ENCODE measurements around the gene LNPEP.

Gene LNPEP

DNA sequence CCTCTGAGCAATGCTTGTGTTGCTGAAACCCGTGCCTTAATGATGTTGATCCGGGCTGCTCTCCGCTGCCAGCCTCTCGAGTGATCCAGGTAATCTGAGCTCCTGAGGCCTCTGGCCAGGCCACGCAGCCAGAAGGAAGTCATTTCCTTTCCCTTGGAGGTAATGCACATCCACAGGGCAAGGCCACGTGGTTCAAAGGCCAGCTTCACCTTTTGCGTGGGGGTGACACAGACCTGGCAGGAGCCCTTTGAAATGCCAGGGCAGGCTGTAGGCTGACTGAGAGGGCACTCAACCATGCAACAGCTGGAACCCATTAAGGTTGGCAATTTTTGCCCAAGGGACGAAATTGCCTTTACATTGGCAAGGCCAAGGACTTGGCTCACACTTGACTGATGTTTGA is 126.2 kb downstream of the LNPEP start:
- Histone ChIP-seq H3K9me3 (ENCODE audit: control insufficient read depth, low read length) (peaks cover 8% of the 10 kb centered on the region), H3K27me3 (ENCODE audit: control insufficient read depth in 1 of 2, insufficient read depth in 1 of 2, low read length in 2 of 2) (peaks cover 0 to 2% of the 10 kb centered on the region in 2 experiments), H3K79me1 (replicated peaks; ENCODE audit: low read length, poor library complexity, severe bottlenecking) (no peaks in the 10 kb centered on the region), H3K4me1 (ENCODE audit: control insufficient read depth, insufficient read depth, low read depth, low read length) (no peaks in the 10 kb centered on the region), H3K4me2 (ENCODE audit: low read length, poor library complexity, severe bottlenecking) (no peak overlapping the region), H4K8ac (ENCODE audit: low read length) (no peak overlapping the region), H3K4ac (ENCODE audit: low read depth in 1 of 2, low read length in 2 of 2) (no peak overlapping the region), H2BK5ac (ENCODE audit: low read depth, low read length, poor library complexity, severe bottlenecking) (no peak overlapping the region), H2BK12ac (ENCODE audit: low read length in 2 of 2) (no peak overlapping the region), H3K23ac (ENCODE audit: low read length in 2 of 2) (no peak overlapping the region), H4K91ac (ENCODE audit: low read length) (no peak overlapping the region), H3K4me3 (ENCODE audit: insufficient read depth in 1 of 2, low read depth in 1 of 2, low read length in 2 of 2) (no peak overlapping the region), H3K36me3 (ENCODE audit: control insufficient read depth in 1 of 2, insufficient read depth in 2 of 2, low read depth in 1 of 2, low read length in 2 of 2) (no peaks in the 10 kb centered on the region), H3K27ac (ENCODE audit: low read length, poor library complexity, severe bottlenecking) (no peak overlapping the region), H3K18ac (ENCODE audit: low read depth in 1 of 2, low read length in 2 of 2) (no peak overlapping the region), H2AFZ (ENCODE audit: low read depth, low read length) (no peak overlapping the region), H2BK120ac (ENCODE audit: low read depth, low read length) (no peak overlapping the region), H2AK5ac (ENCODE audit: low read length, severe bottlenecking) (no peak overlapping the region), H3K14ac (ENCODE audit: low read length in 2 of 2) (no peak overlapping the region), H2BK15ac (ENCODE audit: low read depth, poor library complexity, severe bottlenecking) (no peak overlapping the region), H3K9ac (ENCODE audit: low read length) (no peak overlapping the region)
- no peak for DNase-seq
- WGBS, result 84% methylated on average over 8 of the region's 8 CpGs

DNA sequence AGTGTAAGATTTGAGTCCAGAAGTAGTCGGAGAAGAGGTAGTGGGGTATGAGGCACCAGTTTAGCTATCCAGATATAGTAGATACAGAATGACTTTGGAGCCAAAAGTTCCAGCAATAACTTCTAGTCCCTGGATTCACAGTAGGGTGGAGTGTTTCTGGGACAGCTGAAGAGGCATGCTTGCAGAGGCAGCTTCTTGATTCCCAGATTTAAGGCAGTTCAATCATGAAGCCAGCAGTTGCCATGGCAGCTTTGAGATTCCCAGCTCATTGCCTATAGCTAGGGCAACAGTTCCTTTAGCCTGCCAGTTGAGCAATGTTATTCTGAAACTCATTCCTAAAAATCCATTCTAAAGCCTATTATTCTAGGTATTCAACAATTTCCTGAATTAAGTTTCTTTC is 127.4 kb downstream of the LNPEP start:
- H3K14ac ChIP-seq (ENCODE audit: low read length in 2 of 2), result no peak overlapping the region
- H3K9me3 ChIP-seq (ENCODE audit: control insufficient read depth, low read length), result peaks cover 8% of the 10 kb centered on the region
- 78% methylated on average over 1 of the region's 1 CpG for WGBS
- H2BK5ac ChIP-seq (ENCODE audit: low read depth, low read length, poor library complexity, severe bottlenecking), result no peak overlapping the region
- H2BK120ac ChIP-seq (ENCODE audit: low read depth, low read length), result no peak overlapping the region
- no peak overlapping the region for H3K4me3 ChIP-seq (ENCODE audit: insufficient read depth in 1 of 2, low read depth in 1 of 2, low read length in 2 of 2)
- no peak overlapping the region for H2BK15ac ChIP-seq (ENCODE audit: low read depth, poor library complexity, severe bottlenecking)
- no peaks in the 10 kb centered on the region for H3K36me3 ChIP-seq (ENCODE audit: control insufficient read depth in 1 of 2, insufficient read depth in 2 of 2, low read depth in 1 of 2, low read length in 2 of 2)
- no peak overlapping the region for H3K23ac ChIP-seq (ENCODE audit: low read length in 2 of 2)
- H3K4ac ChIP-seq (ENCODE audit: low read depth in 1 of 2, low read length in 2 of 2), result no peak overlapping the region
- H3K18ac ChIP-seq (ENCODE audit: low read depth in 1 of 2, low read length in 2 of 2), result no peak overlapping the region
- no peaks in the 10 kb centered on the region for H3K4me1 ChIP-seq (ENCODE audit: control insufficient read depth, insufficient read depth, low read depth, low read length)
- no peak overlapping the region for H3K4me2 ChIP-seq (ENCODE audit: low read length, poor library complexity, severe bottlenecking)
- no peak overlapping the region for H2BK12ac ChIP-seq (ENCODE audit: low read length in 2 of 2)
- H3K27me3 ChIP-seq (ENCODE audit: control insufficient read depth in 1 of 2, insufficient read depth in 1 of 2, low read length in 2 of 2), result no peaks in the 10 kb centered on the region
- no peak overlapping the region for H2AK5ac ChIP-seq (ENCODE audit: low read length, severe bottlenecking)
- H3K27ac ChIP-seq (ENCODE audit: low read length, poor library complexity, severe bottlenecking), result no peak overlapping the region
- H2AFZ ChIP-seq (ENCODE audit: low read depth, low read length), result no peak overlapping the region
- DNase-seq, result no peak
- H4K8ac ChIP-seq (ENCODE audit: low read length), result no peak overlapping the region
- no peak overlapping the region for H3K9ac ChIP-seq (ENCODE audit: low read length)
- H4K91ac ChIP-seq (ENCODE audit: low read length), result no peak overlapping the region
- H3K79me1 ChIP-seq (replicated peaks; ENCODE audit: low read length, poor library complexity, severe bottlenecking), result no peaks in the 10 kb centered on the region

DNA sequence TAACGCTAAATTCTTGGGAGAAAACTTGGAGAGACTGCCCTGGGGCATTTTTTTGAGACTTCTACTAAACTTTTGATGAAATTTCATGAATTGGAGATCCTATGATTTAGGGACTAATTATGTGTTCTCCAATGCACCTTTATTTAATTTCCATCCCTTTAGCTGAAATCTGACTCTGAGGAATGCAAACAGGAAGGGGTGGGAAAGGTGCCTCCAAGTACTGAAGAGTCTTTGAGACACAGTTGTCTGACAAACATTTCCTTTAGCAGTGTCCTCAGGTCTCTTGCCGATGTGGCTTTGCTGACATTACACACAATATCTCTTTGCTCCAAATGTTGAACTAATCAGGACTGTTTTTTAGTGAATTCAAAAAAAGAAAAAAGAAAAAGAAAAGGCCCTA is 129.6 kb downstream of the LNPEP start:
- Histone ChIP-seq H3K4ac (ENCODE audit: low read depth in 1 of 2, low read length in 2 of 2) (no peak overlapping the region), H3K4me1 (ENCODE audit: control insufficient read depth, insufficient read depth, low read depth, low read length) (no peaks in the 10 kb centered on the region), H2BK5ac (ENCODE audit: low read depth, low read length, poor library complexity, severe bottlenecking) (no peak overlapping the region), H4K91ac (ENCODE audit: low read length) (no peak overlapping the region), H3K27ac (ENCODE audit: low read length, poor library complexity, severe bottlenecking) (no peak overlapping the region), H3K18ac (ENCODE audit: low read depth in 1 of 2, low read length in 2 of 2) (no peak overlapping the region), H4K8ac (ENCODE audit: low read length) (no peak overlapping the region), H3K4me2 (ENCODE audit: low read length, poor library complexity, severe bottlenecking) (no peak overlapping the region), H3K9ac (ENCODE audit: low read length) (no peak overlapping the region), H3K27me3 (ENCODE audit: control insufficient read depth in 1 of 2, insufficient read depth in 1 of 2, low read length in 2 of 2) (no peaks in the 10 kb centered on the region), H2BK120ac (ENCODE audit: low read depth, low read length) (no peak overlapping the region), H3K9me3 (ENCODE audit: control insufficient read depth, low read length) (no peaks in the 10 kb centered on the region), H2AFZ (ENCODE audit: low read depth, low read length) (no peak overlapping the region), H2BK15ac (ENCODE audit: low read depth, poor library complexity, severe bottlenecking) (no peak overlapping the region), H3K14ac (ENCODE audit: low read length in 2 of 2) (no peak overlapping the region), H3K23ac (ENCODE audit: low read length in 2 of 2) (no peak overlapping the region), H3K4me3 (ENCODE audit: insufficient read depth in 1 of 2, low read depth in 1 of 2, low read length in 2 of 2) (no peak overlapping the region), H3K36me3 (ENCODE audit: control insufficient read depth in 1 of 2, insufficient read depth in 2 of 2, low read depth in 1 of 2, low read length in 2 of 2) (no peaks in the 10 kb centered on the region), H3K79me1 (replicated peaks; ENCODE audit: low read length, poor library complexity, severe bottlenecking) (no peaks in the 10 kb centered on the region), H2BK12ac (ENCODE audit: low read length in 2 of 2) (no peak overlapping the region), H2AK5ac (ENCODE audit: low read length, severe bottlenecking) (no peak overlapping the region)
- DNase-seq, result no peak
- 86% methylated on average over 1 of the region's 2 CpGs for WGBS

DNA sequence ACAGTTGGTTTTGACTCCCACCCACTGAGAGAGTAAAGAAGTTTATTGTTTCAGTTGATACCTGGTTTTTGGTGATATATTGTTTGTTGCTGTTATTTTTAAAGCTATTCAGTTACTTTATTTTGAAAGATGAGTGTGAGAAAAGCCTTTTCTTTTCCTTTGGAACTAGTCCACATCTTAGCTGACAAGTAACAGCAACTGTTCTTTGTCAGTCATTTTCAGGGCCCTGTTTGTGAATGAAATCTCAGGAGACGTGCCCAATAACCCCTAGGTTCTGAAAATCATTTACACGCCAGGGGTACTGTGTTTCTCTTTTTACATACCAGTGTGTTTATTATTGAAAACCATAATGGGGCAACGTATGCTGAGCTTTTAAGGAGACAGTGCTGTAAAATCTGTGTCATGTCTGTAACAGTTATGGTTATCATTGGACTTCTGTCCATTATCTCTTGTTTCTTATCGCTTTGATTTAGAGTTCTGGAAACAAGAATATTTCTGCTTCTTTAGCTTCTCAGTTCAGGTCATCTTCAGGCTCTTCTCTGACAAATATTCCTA is 131.5 kb downstream of the LNPEP start:
- no peaks in the 10 kb centered on the region for H3K79me1 ChIP-seq (replicated peaks; ENCODE audit: low read length, poor library complexity, severe bottlenecking)
- H3K4me1 ChIP-seq (ENCODE audit: control insufficient read depth, insufficient read depth, low read depth, low read length), result no peaks in the 10 kb centered on the region
- no peak overlapping the region for H3K4me2 ChIP-seq (ENCODE audit: low read length, poor library complexity, severe bottlenecking)
- no peak overlapping the region for H2BK5ac ChIP-seq (ENCODE audit: low read depth, low read length, poor library complexity, severe bottlenecking)
- no peaks in the 10 kb centered on the region for H3K36me3 ChIP-seq (ENCODE audit: control insufficient read depth in 1 of 2, insufficient read depth in 2 of 2, low read depth in 1 of 2, low read length in 2 of 2)
- no peak overlapping the region for H2BK15ac ChIP-seq (ENCODE audit: low read depth, poor library complexity, severe bottlenecking)
- WGBS, result 46% methylated on average over 3 of the region's 4 CpGs
- no peaks in the 10 kb centered on the region for H3K9me3 ChIP-seq (ENCODE audit: control insufficient read depth, low read length)
- no peak overlapping the region for H2AFZ ChIP-seq (ENCODE audit: low read depth, low read length)
- H3K18ac ChIP-seq (ENCODE audit: low read depth in 1 of 2, low read length in 2 of 2), result no peak overlapping the region
- no peak for DNase-seq
- H4K8ac ChIP-seq (ENCODE audit: low read length), result no peak overlapping the region
- no peak overlapping the region for H2AK5ac ChIP-seq (ENCODE audit: low read length, severe bottlenecking)
- no peak overlapping the region for H3K9ac ChIP-seq (ENCODE audit: low read length)
- no peak overlapping the region for H3K4ac ChIP-seq (ENCODE audit: low read depth in 1 of 2, low read length in 2 of 2)
- no peak overlapping the region for H3K27ac ChIP-seq (ENCODE audit: low read length, poor library complexity, severe bottlenecking)
- H3K23ac ChIP-seq (ENCODE audit: low read length in 2 of 2), result no peak overlapping the region
- H2BK120ac ChIP-seq (ENCODE audit: low read depth, low read length), result no peak overlapping the region
- no peaks in the 10 kb centered on the region for H3K27me3 ChIP-seq (ENCODE audit: control insufficient read depth in 1 of 2, insufficient read depth in 1 of 2, low read length in 2 of 2)
- no peak overlapping the region for H3K4me3 ChIP-seq (ENCODE audit: insufficient read depth in 1 of 2, low read depth in 1 of 2, low read length in 2 of 2)
- no peak overlapping the region for H4K91ac ChIP-seq (ENCODE audit: low read length)
- no peak overlapping the region for H3K14ac ChIP-seq (ENCODE audit: low read length in 2 of 2)
- H2BK12ac ChIP-seq (ENCODE audit: low read length in 2 of 2), result no peak overlapping the region

Measured in mesenchymal stem cell (in vitro differentiated cells and primary cell).